ENCODE results near the gene AMOTL2.

DNA sequence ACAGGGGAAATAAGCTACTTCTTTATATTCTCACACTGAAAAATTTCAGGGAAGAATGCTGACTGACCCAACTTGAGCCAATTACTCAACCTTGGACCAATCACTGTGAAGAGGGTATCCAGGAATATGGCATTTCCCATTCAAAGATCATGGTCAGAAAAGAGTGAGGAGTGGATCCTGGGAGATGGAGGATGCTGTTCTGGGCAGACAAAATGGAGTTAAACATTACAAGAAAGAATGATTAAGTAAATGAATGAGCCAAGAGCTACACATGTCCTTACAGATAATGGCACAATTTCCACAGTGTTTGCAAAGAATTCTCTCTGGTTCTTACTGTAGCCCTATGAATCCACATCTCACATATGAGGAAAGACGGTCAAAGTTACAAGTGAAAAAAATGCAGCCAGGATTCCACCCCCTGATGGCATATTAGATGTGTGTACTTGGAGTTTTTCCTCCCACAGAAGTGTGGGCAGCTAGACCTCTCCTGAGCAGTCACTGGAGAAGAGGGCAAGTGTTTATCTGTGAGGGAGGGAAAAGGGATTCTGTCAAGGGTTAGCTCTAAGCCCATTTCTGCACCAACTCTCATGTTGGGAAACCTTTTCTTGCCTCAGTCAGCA is 33.8 kb downstream of the AMOTL2 start:
- TF ChIP-seq, protein P1, sequence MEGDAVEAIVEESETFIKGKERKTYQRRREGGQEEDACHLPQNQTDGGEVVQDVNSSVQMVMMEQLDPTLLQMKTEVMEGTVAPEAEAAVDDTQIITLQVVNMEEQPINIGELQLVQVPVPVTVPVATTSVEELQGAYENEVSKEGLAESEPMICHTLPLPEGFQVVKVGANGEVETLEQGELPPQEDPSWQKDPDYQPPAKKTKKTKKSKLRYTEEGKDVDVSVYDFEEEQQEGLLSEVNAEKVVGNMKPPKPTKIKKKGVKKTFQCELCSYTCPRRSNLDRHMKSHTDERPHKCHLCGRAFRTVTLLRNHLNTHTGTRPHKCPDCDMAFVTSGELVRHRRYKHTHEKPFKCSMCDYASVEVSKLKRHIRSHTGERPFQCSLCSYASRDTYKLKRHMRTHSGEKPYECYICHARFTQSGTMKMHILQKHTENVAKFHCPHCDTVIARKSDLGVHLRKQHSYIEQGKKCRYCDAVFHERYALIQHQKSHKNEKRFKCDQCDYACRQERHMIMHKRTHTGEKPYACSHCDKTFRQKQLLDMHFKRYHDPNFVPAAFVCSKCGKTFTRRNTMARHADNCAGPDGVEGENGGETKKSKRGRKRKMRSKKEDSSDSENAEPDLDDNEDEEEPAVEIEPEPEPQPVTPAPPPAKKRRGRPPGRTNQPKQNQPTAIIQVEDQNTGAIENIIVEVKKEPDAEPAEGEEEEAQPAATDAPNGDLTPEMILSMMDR (IDR thresholded peaks at IDR 0.05; ENCODE audit: low read depth, low read length, missing input control) = no peak
- TF ChIP-seq SP1 (IDR thresholded peaks at IDR 0.05) = no peak
- TF ChIP-seq, protein P2, sequence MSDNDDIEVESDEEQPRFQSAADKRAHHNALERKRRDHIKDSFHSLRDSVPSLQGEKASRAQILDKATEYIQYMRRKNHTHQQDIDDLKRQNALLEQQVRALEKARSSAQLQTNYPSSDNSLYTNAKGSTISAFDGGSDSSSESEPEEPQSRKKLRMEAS (IDR thresholded peaks at IDR 0.05) = no peak
- no peak for TF ChIP-seq FOXA2 (IDR thresholded peaks at IDR 0.05)
- TF ChIP-seq, protein P3, sequence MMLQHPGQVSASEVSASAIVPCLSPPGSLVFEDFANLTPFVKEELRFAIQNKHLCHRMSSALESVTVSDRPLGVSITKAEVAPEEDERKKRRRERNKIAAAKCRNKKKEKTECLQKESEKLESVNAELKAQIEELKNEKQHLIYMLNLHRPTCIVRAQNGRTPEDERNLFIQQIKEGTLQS (IDR thresholded peaks at IDR 0.05) = no peak
